Keratinocyte (primary cell): ENCODE measurements around the gene ICA1L.

Experiments used
- EZH2 ChIP-seq: IDR thresholded peaks from one replicate; pipeline ENCODE4 v1.6.1; 2012; ENCODE audit warnings: inconsistent platforms, mild to moderate bottlenecking, low read length, moderate library complexity
- TF ChIP-seq, protein P1 (sequence below), 3 experiments: IDR thresholded peaks in 1 of 3; conservative IDR thresholded peaks in 1 of 3; optimal IDR thresholded peaks in 1 of 3; 2 replicates in 2 of 3; 3 replicates in 1 of 3; pipeline versions ENCODE3 to v1.5.1; 2011; ENCODE audit warnings: low read length in 3 of 3, mild to moderate bottlenecking in 3 of 3, moderate library complexity in 2 of 3, control low read depth in 1 of 3, inconsistent platforms in 1 of 3; ENCODE audit not compliant: insufficient read depth in 2 of 3; ENCODE audit errors: extremely low read depth in 1 of 3

DNA sequence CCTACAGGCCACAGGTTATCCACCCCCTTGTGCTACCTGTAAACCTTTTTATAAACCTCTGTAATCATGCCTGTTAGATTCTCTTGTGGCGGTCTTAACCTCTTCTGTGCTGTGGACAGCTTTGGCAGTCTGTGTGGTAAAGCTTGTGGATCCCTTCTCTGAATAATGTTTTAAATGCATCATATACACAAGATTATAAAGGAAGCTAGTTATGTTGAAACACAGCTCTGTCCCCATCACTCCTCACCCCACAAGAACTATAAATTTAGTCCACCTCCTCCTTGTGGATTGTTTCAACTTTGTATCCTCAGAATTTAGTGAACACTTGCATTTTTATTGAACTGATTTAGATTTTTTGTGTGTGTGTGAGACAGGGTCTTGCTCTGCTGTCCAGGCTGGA is 107.7 kb downstream of the ICA1L start:
- TF ChIP-seq EZH2, result no peak
- TF ChIP-seq, protein P1, sequence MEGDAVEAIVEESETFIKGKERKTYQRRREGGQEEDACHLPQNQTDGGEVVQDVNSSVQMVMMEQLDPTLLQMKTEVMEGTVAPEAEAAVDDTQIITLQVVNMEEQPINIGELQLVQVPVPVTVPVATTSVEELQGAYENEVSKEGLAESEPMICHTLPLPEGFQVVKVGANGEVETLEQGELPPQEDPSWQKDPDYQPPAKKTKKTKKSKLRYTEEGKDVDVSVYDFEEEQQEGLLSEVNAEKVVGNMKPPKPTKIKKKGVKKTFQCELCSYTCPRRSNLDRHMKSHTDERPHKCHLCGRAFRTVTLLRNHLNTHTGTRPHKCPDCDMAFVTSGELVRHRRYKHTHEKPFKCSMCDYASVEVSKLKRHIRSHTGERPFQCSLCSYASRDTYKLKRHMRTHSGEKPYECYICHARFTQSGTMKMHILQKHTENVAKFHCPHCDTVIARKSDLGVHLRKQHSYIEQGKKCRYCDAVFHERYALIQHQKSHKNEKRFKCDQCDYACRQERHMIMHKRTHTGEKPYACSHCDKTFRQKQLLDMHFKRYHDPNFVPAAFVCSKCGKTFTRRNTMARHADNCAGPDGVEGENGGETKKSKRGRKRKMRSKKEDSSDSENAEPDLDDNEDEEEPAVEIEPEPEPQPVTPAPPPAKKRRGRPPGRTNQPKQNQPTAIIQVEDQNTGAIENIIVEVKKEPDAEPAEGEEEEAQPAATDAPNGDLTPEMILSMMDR (optimal IDR thresholded peaks at IDR 0.05 in 1 of 3, IDR thresholded peaks at IDR 0.05 in 1 of 3, conservative IDR thresholded peaks at IDR 0.05 in 1 of 3; ENCODE audit: extremely low read depth in 1 of 3, insufficient read depth in 2 of 3, low read length in 3 of 3), result no peak
